ENCODE data around the gene RALGPS2.

DNA sequence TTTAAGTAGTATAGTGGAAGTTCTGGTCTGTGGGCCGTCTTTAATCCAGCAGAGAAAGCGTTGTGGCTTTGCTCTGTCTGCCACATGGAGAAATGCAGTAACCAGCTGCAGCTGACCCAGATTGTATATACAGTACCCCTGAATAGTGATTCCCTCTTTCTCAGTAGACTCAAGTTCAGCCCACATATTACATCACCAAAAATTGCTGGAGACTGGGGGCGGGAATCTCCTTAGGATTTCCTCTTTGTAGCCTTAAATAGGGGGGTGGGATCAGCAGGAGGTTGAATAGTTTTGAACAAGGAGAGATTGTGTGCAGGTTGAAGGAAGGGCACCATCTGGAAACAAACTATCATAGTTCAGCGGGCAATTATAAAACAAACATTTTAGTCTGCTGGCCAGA, 145.9 kb downstream of the RALGPS2 start, which contains the start of gene ANGPTL1:
- TF ChIP-seq, protein P1, sequence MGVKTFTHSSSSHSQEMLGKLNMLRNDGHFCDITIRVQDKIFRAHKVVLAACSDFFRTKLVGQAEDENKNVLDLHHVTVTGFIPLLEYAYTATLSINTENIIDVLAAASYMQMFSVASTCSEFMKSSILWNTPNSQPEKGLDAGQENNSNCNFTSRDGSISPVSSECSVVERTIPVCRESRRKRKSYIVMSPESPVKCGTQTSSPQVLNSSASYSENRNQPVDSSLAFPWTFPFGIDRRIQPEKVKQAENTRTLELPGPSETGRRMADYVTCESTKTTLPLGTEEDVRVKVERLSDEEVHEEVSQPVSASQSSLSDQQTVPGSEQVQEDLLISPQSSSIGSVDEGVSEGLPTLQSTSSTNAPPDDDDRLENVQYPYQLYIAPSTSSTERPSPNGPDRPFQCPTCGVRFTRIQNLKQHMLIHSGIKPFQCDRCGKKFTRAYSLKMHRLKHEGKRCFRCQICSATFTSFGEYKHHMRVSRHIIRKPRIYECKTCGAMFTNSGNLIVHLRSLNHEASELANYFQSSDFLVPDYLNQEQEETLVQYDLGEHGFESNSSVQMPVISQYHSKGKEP (tag by site-specific recombination; IDR thresholded peaks at IDR 0.05), result no peak
- 0 out of 2 replicates have a peak, but pooled peaks have one; percentile 20 for TF ChIP-seq ZBTB17 (tag by site-specific recombination; IDR thresholded peaks at IDR 0.05)
- TF ChIP-seq, protein P2, sequence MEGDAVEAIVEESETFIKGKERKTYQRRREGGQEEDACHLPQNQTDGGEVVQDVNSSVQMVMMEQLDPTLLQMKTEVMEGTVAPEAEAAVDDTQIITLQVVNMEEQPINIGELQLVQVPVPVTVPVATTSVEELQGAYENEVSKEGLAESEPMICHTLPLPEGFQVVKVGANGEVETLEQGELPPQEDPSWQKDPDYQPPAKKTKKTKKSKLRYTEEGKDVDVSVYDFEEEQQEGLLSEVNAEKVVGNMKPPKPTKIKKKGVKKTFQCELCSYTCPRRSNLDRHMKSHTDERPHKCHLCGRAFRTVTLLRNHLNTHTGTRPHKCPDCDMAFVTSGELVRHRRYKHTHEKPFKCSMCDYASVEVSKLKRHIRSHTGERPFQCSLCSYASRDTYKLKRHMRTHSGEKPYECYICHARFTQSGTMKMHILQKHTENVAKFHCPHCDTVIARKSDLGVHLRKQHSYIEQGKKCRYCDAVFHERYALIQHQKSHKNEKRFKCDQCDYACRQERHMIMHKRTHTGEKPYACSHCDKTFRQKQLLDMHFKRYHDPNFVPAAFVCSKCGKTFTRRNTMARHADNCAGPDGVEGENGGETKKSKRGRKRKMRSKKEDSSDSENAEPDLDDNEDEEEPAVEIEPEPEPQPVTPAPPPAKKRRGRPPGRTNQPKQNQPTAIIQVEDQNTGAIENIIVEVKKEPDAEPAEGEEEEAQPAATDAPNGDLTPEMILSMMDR (tag by site-specific recombination; IDR thresholded peaks at IDR 0.05), result no peak

Measured in HEK293 (cell line).